ENCODE measurements around the gene TPP1. TPM values are rescaled to one million over a fixed set of nuclear protein-coding genes. Genes with fewer than 3 reads are reported as not detected.

TPP1 gene
- total and polyA plus RNA-seq, 2 donors (not counting 1 experiment from before 2014, with no cell fraction given) = 127 to 136 TPM

- Histone ChIP-seq H3K27ac (ENCODE audit: insufficient read depth, low read length) (no peak overlapping the region), H3K9ac (ENCODE audit: insufficient read depth, low read length) (no peak overlapping the region), H3K4me1 (ENCODE audit: control insufficient read depth, extremely low read depth, insufficient read depth, low read length) (peaks cover under 1% of the 10 kb centered on the region), H3K4me3 (replicated peaks in 1 of 4; ENCODE audit: control extremely low read depth in 1 of 4, insufficient read depth in 1 of 4, low read depth in 3 of 4, low read length in 4 of 4) (no peak overlapping the region), H3K79me2 (ENCODE audit: control insufficient read depth, insufficient read depth, low read length) (no peaks in the 10 kb centered on the region), H3K4me2 (ENCODE audit: extremely low read depth, insufficient read depth, low read length) (no peak overlapping the region), H3K36me3 (ENCODE audit: control insufficient read depth, insufficient read depth, low read length) (no peaks in the 10 kb centered on the region), H3K27me3 (ENCODE audit: control insufficient read depth, insufficient read depth, low read length) (no peaks in the 10 kb centered on the region), H4K20me1 (ENCODE audit: control insufficient read depth, extremely low read depth, insufficient read depth, low read length) (no peaks in the 10 kb centered on the region), H3K9me3 (ENCODE audit: control insufficient read depth, insufficient read depth, low read depth, low read length) (no peaks in the 10 kb centered on the region), H2AFZ (ENCODE audit: low read length) (no peak overlapping the region)
- no peak for DNase-seq (ENCODE audit: low read depth in 2 of 2)
- no peak for TF ChIP-seq CTCF (conservative IDR thresholded peaks at IDR 0.05 in 1 of 2, IDR thresholded peaks at IDR 0.05 in 1 of 2; ENCODE audit: low read depth in 1 of 2, low read length in 2 of 2)
- no peak for TF ChIP-seq EZH2 (IDR thresholded peaks at IDR 0.05; ENCODE audit: low read length, missing control alignments)
These were observed 56.1 kb downstream of the TPP1 start for GRCh38 chr11:6563121-6563619.

Other genes with a start within 250 kb of the TPP1 start
- 33.9 and 52.2 TPM in 2 replicates for gene SMPD1, start 228.9 kb downstream of the TPP1 start, total RNA-seq
- gene SMPD1, start 228.9 kb downstream of the TPP1 start, polyA plus RNA-seq = 74.9 and 97.9 TPM in 2 replicates
- 56.2 and 73.7 TPM in 2 replicates for gene APBB1, start 200.3 kb downstream of the TPP1 start, total RNA-seq
- gene APBB1, start 200.3 kb downstream of the TPP1 start, polyA plus RNA-seq = 33.5 and 39.1 TPM in 2 replicates
- gene HPX, start 178.4 kb downstream of the TPP1 start, total RNA-seq = 0.26 and 0.83 TPM in 2 replicates
- 0.18 and 0.28 TPM in 2 replicates for gene HPX, start 178.4 kb downstream of the TPP1 start, polyA plus RNA-seq
- gene TRIM3, start 145.5 kb downstream of the TPP1 start, total RNA-seq = 24.1 and 29.7 TPM in 2 replicates
- 11.4 and 11.8 TPM in 2 replicates for gene TRIM3, start 145.5 kb downstream of the TPP1 start, polyA plus RNA-seq
- gene ARFIP2, start 138.1 kb downstream of the TPP1 start, total RNA-seq = 34.9 and 47.6 TPM in 2 replicates
- gene ARFIP2, start 138.1 kb downstream of the TPP1 start, polyA plus RNA-seq = 72.4 and 75.5 TPM in 2 replicates
- 38.5 and 47.4 TPM in 2 replicates for gene TIMM10B, start 137.9 kb downstream of the TPP1 start, total RNA-seq
- 33.6 and 40.9 TPM in 2 replicates for gene TIMM10B, start 137.9 kb downstream of the TPP1 start, polyA plus RNA-seq
- gene DNHD1, start 122.1 kb downstream of the TPP1 start, total RNA-seq = 7.2 and 14.7 TPM in 2 replicates
- gene DNHD1, start 122.1 kb downstream of the TPP1 start, polyA plus RNA-seq = 2.2 and 2.6 TPM in 2 replicates
- 9.2 and 12.1 TPM in 2 replicates for gene RRP8, start 15.8 kb downstream of the TPP1 start, total RNA-seq
- gene RRP8, start 15.8 kb downstream of the TPP1 start, polyA plus RNA-seq = 12.6 and 13.2 TPM in 2 replicates
- gene ILK, start 15.6 kb downstream of the TPP1 start, total RNA-seq = 136 and 176 TPM in 2 replicates
- gene ILK, start 15.6 kb downstream of the TPP1 start, polyA plus RNA-seq = 420 and 461 TPM in 2 replicates
- gene TAF10, start 7.2 kb downstream of the TPP1 start, total RNA-seq = 61.9 and 77.8 TPM in 2 replicates
- gene TAF10, start 7.2 kb downstream of the TPP1 start, polyA plus RNA-seq = 142 and 176 TPM in 2 replicates
- gene DCHS1, start 36.4 kb upstream of the TPP1 start, total RNA-seq = 11.0 and 23.9 TPM in 2 replicates
- 0.92 and 5.0 TPM in 2 replicates for gene DCHS1, start 36.4 kb upstream of the TPP1 start, polyA plus RNA-seq
- gene MRPL17, start 63.9 kb upstream of the TPP1 start, total RNA-seq = 44.9 and 53.2 TPM in 2 replicates
- gene MRPL17, start 63.9 kb upstream of the TPP1 start, polyA plus RNA-seq = 44.4 and 73.0 TPM in 2 replicates
- under 0.01 TPM in 2 replicates for gene OR2AG2, start 152.6 kb upstream of the TPP1 start, total RNA-seq
- gene OR2AG2, start 152.6 kb upstream of the TPP1 start, polyA plus RNA-seq = 0.03 and 0.26 TPM in 2 replicates
- not detected in 2 replicates for gene OR2AG1, start 163.6 kb upstream of the TPP1 start, total RNA-seq
- gene OR2AG1, start 163.6 kb upstream of the TPP1 start, polyA plus RNA-seq = not detected in 2 replicates
- under 0.01 and 0.17 TPM in 2 replicates for gene OR6A2, start 180.3 kb upstream of the TPP1 start, total RNA-seq
- 0.03 TPM in 1 of 2 replicates, not detected in the other for gene OR6A2, start 180.3 kb upstream of the TPP1 start, polyA plus RNA-seq
- not detected in 2 replicates for gene OR10A5, start 226.3 kb upstream of the TPP1 start, total RNA-seq
- gene OR10A5, start 226.3 kb upstream of the TPP1 start, polyA plus RNA-seq = not detected in 2 replicates
- gene OR10A2, start 243.6 kb upstream of the TPP1 start, total RNA-seq = not detected in 2 replicates
- gene OR10A2, start 243.6 kb upstream of the TPP1 start, polyA plus RNA-seq = not detected in 2 replicates